HepG2 (cell line): Measurements from ENCODE around the gene KLHL40. TPM values are rescaled to one million over a fixed set of nuclear protein-coding genes. Genes with fewer than 3 reads are reported as not detected.

Experiments
- ATAC-seq: fragments of 200-7000 bp; cut with Tn5 transposase; 3 replicates; pipeline ENCODE4 v1.9.1; 2020; ENCODE audit warnings: mild to moderate bottlenecking, moderate library complexity
- BruUV-seq: library from RNA; stranded (reverse); fragments of 400-500 nt; replicated peaks from 2 replicates; lab custom pipeline; 2021; lab: Mats Ljungman, UMichigan
- CTCF ChIA-PET: fragments of 300-600 bp; formaldehyde crosslinking; extraction: SDS; loops from one replicate; lab custom pipeline; 2021; ENCODE audit warnings: low total read pairs, inconsistent platforms, low intra/inter-chr PET ratio; lab: Yijun Ruan, JAX
- POLR2A ChIA-PET: fragments of 350-600 bp; sonication (Branson Sonifier 250); formaldehyde crosslinking; loops from one replicate; lab custom pipeline; 2020; ENCODE audit warnings: antibody characterized with exemption, inconsistent platforms; lab: Yijun Ruan, JAX
- DNase-seq: peaks from one replicate; pipeline ENCODE4 v3.0.0-alpha.2; 2015; ENCODE audit warnings: low spot score
- FAIRE-seq: peaks from 3 replicates; lab custom pipeline; 2011; peaks lifted over from hg19 to GRCh38; lab: Jason Lieb, UNC
- H2AFZ ChIP-seq: one replicate; pipeline ENCODE4 v1.6.1; 2011; ENCODE audit warnings: low read length, inconsistent platforms
- H3K27ac ChIP-seq: fragments of 300-600 bp; 3 replicates; pipeline ENCODE4 v1.8.0; 2011; ENCODE audit warnings: mixed run types, mild to moderate bottlenecking, mixed read lengths, low read length, inconsistent platforms; ENCODE audit not compliant: insufficient read depth; ENCODE audit errors: extremely low read length
- H3K27me3 ChIP-seq, 2 experiments: fragments of 200-600 bp in 1 of 2; 2 replicates in 1 of 2; 3 replicates in 1 of 2; pipeline versions ENCODE4 v1.6.0 to v1.8.0; 2011; ENCODE audit warnings: low read length in 2 of 2, mild to moderate bottlenecking in 2 of 2, moderate library complexity in 2 of 2, inconsistent platforms in 1 of 2; ENCODE audit not compliant: insufficient read depth in 2 of 2, control insufficient read depth in 1 of 2
- H3K36me3 ChIP-seq, 2 experiments: fragments of 200-600 bp in 1 of 2; replicated peaks in 1 of 2; 2 replicates in 1 of 2; 3 replicates in 1 of 2; pipeline versions ENCODE4 v1.5.1 to v1.8.0; 2011; ENCODE audit warnings: low read length in 2 of 2, inconsistent platforms in 1 of 2; ENCODE audit not compliant: insufficient read depth in 2 of 2, control insufficient read depth in 1 of 2
- H3K4me1 ChIP-seq: 2 replicates; pipeline ENCODE4 v1.5.1; 2012; ENCODE audit warnings: low read length, inconsistent platforms; ENCODE audit not compliant: insufficient read depth
- H3K4me2 ChIP-seq: 2 replicates; pipeline ENCODE4 v1.6.0; 2011; ENCODE audit warnings: low read depth, low read length, inconsistent platforms
- H3K4me3 ChIP-seq, 3 experiments: fragments of 200-600 bp in 1 of 3; sonication (generic), shearing (Covaris generic) in 1 of 3; replicated peaks in 1 of 3; 2 replicates each; pipeline ENCODE4 v1.5.1; 2011 to 2016; ENCODE audit warnings: low read length in 3 of 3, inconsistent platforms in 2 of 3, low read depth in 2 of 3, mild to moderate bottlenecking in 2 of 3, control low read depth in 1 of 3, mixed read lengths in 1 of 3; ENCODE audit not compliant: insufficient read depth in 1 of 3
- H3K79me2 ChIP-seq: one replicate; pipeline ENCODE4 v1.6.1; 2011; ENCODE audit warnings: low read length, inconsistent platforms; ENCODE audit not compliant: insufficient read depth
- H3K9ac ChIP-seq: 2 replicates; pipeline ENCODE4 v1.6.0; 2011; ENCODE audit warnings: mild to moderate bottlenecking, low read depth, low read length, inconsistent platforms; ENCODE audit not compliant: insufficient read depth
- H3K9me3 ChIP-seq: 2 replicates; pipeline ENCODE4 v1.5.1; 2012; ENCODE audit warnings: mild to moderate bottlenecking, low read length
- H4K20me1 ChIP-seq: 2 replicates; pipeline ENCODE4 v1.6.0; 2011; ENCODE audit warnings: inconsistent platforms, mild to moderate bottlenecking, low read length, moderate library complexity; ENCODE audit not compliant: insufficient read depth
- CHCHD3 ChIP-seq: sonication (generic); formaldehyde crosslinking; IDR thresholded peaks from 2 replicates; pipeline ENCODE4 v1.8.0; 2022; ENCODE audit warnings: mild to moderate bottlenecking, missing genetic modification reagents, moderate library complexity
- POLR2A ChIP-seq, 2 experiments: IDR thresholded peaks; 2 replicates each; pipeline ENCODE4 v1.6.1; 2011; ENCODE audit warnings: low read depth in 2 of 2, low read length in 2 of 2, mild to moderate bottlenecking in 1 of 2, moderate library complexity in 1 of 2; ENCODE audit not compliant: insufficient read depth in 1 of 2
- POLR2AphosphoS2 ChIP-seq: IDR thresholded peaks from 2 replicates; pipeline ENCODE4 v1.6.1; 2011; ENCODE audit warnings: low read depth, low read length, improper control_type of control experiment
- ZNF589 ChIP-seq: sonication (generic); formaldehyde crosslinking; conservative IDR thresholded peaks from 2 replicates; pipeline ENCODE4 v1.8.0; 2022; ENCODE audit warnings: mild to moderate bottlenecking, moderate library complexity, missing genetic modification reagents
- ZNF614 ChIP-seq: IDR thresholded peaks from 2 replicates; pipeline ENCODE4 v1.6.1; 2018; ENCODE audit warnings: missing biosample characterization, missing genetic modification reagents, inconsistent platforms, borderline replicate concordance
- WGBS: methylation state at CpG from one replicate; pipeline ENCODE4 v1.1.6; 2017; ENCODE audit warnings: low lambda C conversion rate; 5-methylcytosine and 5-hydroxymethylcytosine counted together
- in situ Hi-C: cut with HindIII; loops from 2 replicates; pipeline ENCODE4 v1.10.0; 2017; ENCODE audit warnings: low pct_unique_long_range_greater_than_20kb; ENCODE audit not compliant: extremely low pct_ligation_motif_present
- intact Hi-C: fragments of 100-400 bp; cut with micrococcal nuclease; formaldehyde crosslinking; loops from one replicate; pipeline ENCODE4 v1.10.0; 2022; ENCODE audit not compliant: unreplicated experiment
- polyA plus RNA-seq, 8 experiments: library from polyadenylated mRNA; depleted of rRNA in 3 of 8; stranded (reverse) in 7 of 8; unstranded in 1 of 8; fragments of >200 nt; fragmentation: Illumina TruSeq in 4 of 8; extraction: Trizol in 4 of 8; gene quantifications; 2 replicates each; pipeline versions ENCODE4 v1.2.1 to v1.2.3, GENCODE V29; 2011 to 2016; ENCODE audit warnings: low read depth in 4 of 8, missing spikeins in 1 of 8, mixed read lengths in 1 of 8; ENCODE audit not compliant: insufficient read depth in 1 of 8
- total RNA-seq, 5 experiments: library from RNA; depleted of rRNA; stranded (reverse); fragments of >200 nt; fragmentation: Illumina TruSeq; extraction: Trizol; gene quantifications; 2 replicates each; pipeline ENCODE4 v1.2.3, GENCODE V29; 2016; ENCODE audit warnings: low read depth in 1 of 5
- TF ChIP-seq, protein P1 (sequence below): sonication (generic); formaldehyde crosslinking; IDR thresholded peaks from 2 replicates; pipeline ENCODE4 v1.5.0; 2020; ENCODE audit warnings: mild to moderate bottlenecking, missing genetic modification reagents, borderline replicate concordance
- TF ChIP-seq, protein P2 (sequence below): sonication (generic); formaldehyde crosslinking; IDR thresholded peaks from 2 replicates; pipeline ENCODE4 v1.8.1; 2022; ENCODE audit warnings: low read depth, mild to moderate bottlenecking, missing genetic modification reagents

Gene KLHL40
- total and polyA plus RNA-seq, 2 of the 13 experiments (the other 11 are each of a cell fraction or from before 2014, with no cell fraction given), result not detected

DNA sequence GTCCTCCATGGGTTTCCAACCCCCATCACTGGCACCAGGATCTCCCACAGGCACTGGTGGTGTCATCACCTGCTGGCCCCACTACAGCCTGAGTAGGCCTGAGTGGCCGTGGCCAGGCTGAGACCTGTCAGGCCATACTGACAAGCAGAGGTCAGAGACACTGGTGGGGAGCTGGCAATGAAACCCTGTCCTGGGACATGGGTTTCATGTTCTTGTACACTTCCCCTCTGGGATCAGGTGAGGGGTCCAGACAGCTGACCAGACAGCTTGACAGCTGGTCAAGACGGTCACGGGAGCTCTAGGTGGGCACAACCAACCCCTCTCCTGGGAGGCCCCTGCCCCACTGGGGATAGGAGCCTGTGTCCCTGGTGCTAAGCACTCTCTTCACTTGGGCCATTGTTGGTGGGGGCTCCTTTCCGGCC is 18.7 kb upstream of the KLHL40 start:
- 0% methylated on average over 1 of the region's 4 CpGs for WGBS
- ChIA-PET POLR2A (interaction anchor here (0.6 to 1.2 kb wide), 2 partner anchors 17 to 628 kb away, joined by 3 read pairs; no protein-coding TSS in a partner anchor), CTCF (no interaction called here)
- in situ Hi-C loops (no loop called here), intact Hi-C loops (no loop called here)
- no peak; the same call in 2 of the 3 replicates for ATAC-seq
- Histone ChIP-seq H3K9me3 (no peaks in the 10 kb centered on the region), H3K4me3 (no peak overlapping the region), H3K4me1 (peaks cover 12% of the 10 kb centered on the region), H3K27ac (no peak overlapping the region), H3K79me2 (no peaks in the 10 kb centered on the region), H2AFZ (no peak overlapping the region), H3K9ac (no peak overlapping the region), H4K20me1 (no peaks in the 10 kb centered on the region), H3K27me3 (no peaks in the 10 kb centered on the region), H3K4me2 (no peak overlapping the region), H3K36me3 (no peaks in the 10 kb centered on the region)
- BruUV-seq, result no TSS peak
- no peak for DNase-seq
- TF ChIP-seq CHCHD3 (no peak), POLR2A (IDR thresholded peaks at IDR 0.05; ENCODE audit: insufficient read depth in 1 of 2, low read depth in 2 of 2, low read length in 2 of 2) (0 out of 4 replicates have a peak, but pooled peaks of 1 of the 2 experiments have one; percentile 17), POLR2AphosphoS2 (0 out of 2 replicates have a peak, but pooled peaks have one; percentile 10), ZNF614 (CRISPR knock-in tag) (0 out of 2 replicates have a peak, but pooled peaks have one; percentile 6), ZNF589 (CRISPR knock-in tag) (no peak)
- TF ChIP-seq, protein P1, sequence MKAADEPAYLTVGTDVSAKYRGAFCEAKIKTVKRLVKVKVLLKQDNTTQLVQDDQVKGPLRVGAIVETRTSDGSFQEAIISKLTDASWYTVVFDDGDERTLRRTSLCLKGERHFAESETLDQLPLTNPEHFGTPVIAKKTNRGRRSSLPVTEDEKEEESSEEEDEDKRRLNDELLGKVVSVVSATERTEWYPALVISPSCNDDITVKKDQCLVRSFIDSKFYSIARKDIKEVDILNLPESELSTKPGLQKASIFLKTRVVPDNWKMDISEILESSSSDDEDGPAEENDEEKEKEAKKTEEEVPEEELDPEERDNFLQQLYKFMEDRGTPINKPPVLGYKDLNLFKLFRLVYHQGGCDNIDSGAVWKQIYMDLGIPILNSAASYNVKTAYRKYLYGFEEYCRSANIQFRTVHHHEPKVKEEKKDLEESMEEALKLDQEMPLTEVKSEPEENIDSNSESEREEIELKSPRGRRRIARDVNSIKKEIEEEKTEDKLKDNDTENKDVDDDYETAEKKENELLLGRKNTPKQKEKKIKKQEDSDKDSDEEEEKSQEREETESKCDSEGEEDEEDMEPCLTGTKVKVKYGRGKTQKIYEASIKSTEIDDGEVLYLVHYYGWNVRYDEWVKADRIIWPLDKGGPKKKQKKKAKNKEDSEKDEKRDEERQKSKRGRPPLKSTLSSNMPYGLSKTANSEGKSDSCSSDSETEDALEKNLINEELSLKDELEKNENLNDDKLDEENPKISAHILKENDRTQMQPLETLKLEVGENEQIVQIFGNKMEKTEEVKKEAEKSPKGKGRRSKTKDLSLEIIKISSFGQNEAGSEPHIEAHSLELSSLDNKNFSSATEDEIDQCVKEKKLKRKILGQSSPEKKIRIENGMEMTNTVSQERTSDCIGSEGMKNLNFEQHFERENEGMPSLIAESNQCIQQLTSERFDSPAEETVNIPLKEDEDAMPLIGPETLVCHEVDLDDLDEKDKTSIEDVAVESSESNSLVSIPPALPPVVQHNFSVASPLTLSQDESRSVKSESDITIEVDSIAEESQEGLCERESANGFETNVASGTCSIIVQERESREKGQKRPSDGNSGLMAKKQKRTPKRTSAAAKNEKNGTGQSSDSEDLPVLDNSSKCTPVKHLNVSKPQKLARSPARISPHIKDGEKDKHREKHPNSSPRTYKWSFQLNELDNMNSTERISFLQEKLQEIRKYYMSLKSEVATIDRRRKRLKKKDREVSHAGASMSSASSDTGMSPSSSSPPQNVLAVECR (CRISPR knock-in tag), result no peak
- TF ChIP-seq, protein P2, sequence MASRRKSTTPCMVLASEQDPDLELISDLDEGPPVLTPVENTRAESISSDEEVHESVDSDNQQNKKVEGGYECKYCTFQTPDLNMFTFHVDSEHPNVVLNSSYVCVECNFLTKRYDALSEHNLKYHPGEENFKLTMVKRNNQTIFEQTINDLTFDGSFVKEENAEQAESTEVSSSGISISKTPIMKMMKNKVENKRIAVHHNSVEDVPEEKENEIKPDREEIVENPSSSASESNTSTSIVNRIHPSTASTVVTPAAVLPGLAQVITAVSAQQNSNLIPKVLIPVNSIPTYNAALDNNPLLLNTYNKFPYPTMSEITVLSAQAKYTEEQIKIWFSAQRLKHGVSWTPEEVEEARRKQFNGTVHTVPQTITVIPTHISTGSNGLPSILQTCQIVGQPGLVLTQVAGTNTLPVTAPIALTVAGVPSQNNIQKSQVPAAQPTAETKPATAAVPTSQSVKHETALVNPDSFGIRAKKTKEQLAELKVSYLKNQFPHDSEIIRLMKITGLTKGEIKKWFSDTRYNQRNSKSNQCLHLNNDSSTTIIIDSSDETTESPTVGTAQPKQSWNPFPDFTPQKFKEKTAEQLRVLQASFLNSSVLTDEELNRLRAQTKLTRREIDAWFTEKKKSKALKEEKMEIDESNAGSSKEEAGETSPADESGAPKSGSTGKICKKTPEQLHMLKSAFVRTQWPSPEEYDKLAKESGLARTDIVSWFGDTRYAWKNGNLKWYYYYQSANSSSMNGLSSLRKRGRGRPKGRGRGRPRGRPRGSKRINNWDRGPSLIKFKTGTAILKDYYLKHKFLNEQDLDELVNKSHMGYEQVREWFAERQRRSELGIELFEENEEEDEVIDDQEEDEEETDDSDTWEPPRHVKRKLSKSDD (CRISPR knock-in tag), result no peak
- FAIRE-seq, result no peak
